Measurements from ENCODE around the gene MOB3B.
"Not testable (repeated sequence)": the region's sequence is repeated elsewhere in the genome, so short reads cannot be mapped to it uniquely, and the experiment has no call there.

MOB3B gene

DNA sequence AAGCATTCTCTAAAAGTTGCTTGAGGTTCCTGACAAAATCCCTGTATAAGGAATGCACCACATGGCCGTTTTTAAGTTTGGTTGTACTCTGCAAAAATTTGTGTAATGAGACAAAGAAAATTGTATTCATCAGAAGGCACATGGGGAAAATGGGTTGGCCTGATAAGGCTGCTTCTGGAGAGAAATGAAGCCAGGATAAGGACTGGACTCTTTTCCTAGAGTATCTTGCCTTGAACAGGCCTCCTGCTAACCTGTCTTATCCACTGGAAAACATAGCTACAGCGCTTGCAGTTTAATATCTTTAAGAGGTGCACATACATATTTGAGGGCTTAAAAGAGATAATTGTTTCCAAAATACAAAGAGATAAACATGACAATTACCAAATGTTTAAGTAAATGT is 46.9 kb downstream of the MOB3B start:
- no peak for DNase-seq (ENCODE audit: low read depth in 3 of 3, low spot score in 1 of 3)

DNA sequence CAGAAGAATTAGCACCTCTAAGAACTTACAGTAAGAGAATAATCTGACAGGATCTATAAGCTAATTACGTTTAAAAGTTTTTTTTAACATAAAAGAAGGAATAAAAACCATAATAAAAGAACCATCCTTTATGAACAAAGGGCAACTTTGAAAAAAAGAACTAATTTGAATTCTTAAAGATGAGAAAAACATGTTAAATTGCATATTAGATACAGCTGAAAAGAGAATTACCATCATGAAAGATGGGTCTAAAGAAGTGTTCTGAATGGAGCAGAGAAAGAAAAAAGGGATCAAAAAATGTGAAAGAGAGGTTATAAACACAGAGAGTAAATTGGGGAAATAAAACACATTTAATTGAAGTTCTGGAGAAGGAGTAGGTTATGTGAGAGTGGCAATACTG is 51.3 kb downstream of the MOB3B start:
- no peak for DNase-seq (ENCODE audit: low read depth in 3 of 3, low spot score in 1 of 3)

DNA sequence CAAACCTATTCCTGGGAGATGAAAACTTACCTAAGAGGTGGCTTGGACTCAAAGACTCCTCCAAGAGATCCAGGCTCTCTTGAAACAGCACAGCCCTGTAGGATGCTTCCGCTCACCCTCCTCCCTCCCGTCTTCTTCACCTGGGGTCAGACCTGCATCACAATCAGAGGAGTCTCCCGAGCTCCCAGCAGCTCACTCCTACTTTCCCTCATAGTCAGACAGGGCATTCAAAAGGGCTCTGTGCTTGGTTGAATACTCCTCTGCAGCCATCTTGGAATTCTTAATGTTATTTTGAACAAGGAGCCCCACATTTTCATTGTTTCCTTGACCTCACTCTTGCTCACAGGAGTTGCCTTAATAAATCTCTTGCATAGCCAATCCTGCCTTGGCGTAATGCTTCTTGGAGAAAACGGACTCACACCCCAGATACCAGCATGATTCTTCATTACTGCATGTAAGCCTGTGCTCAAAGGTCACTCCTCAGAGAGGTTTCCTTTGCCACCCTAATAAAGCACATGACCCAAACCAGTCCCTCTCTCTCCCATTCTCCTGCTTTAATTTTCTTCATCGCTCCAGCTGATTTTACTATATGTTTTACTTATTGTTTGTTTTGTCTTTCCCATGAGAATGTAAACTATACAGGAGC is 52.6 kb downstream of the MOB3B start:
- no peak for DNase-seq (ENCODE audit: low read depth in 3 of 3, low spot score in 1 of 3)

DNA sequence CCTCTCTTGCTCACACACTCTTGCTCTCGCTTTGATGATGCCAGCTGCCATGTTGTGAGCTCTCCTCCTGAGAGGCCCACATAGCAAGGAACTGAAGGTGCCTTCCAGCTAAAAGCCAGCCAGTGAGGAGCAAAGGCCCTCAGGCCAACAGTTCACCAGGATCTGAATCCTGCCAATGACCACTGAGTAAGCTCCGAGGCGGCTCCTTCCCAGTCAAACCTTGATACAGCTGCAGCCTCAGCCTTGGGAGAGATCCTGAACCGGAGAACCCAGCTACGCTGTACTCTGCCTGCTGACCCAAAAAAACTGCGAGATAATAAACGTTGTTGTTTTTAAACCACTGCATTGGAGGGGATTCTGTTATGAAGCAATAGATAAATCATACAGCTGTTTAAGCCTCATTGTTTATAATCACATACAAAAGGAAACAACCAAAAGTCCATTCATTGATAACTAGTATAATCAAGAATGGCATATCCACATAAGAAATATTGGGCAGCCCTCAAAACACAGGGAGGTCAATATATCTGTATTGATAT is 54.5 kb downstream of the MOB3B start:
- no peak for DNase-seq (ENCODE audit: low read depth in 3 of 3, low spot score in 1 of 3)

DNA sequence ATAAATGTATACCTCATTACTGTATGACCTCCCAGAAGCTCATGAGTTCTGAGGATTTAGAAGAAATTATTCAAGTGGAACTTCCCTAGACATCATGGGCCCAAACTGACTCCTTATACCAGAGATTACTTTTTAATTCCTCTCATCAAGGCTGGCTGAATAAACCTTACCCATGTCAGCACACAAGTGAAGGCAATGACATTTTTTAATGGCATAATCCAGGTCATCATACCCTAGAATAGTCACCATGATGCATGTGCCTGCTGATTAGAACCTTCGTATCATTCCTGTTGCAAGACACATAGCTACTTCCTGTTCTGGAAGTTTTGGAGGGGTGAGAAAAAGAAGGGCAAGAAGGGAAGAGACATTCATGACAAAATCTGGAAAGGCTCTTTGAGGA is 55.3 kb downstream of the MOB3B start:
- no peak for DNase-seq (ENCODE audit: low read depth in 3 of 3, low spot score in 1 of 3)

DNA sequence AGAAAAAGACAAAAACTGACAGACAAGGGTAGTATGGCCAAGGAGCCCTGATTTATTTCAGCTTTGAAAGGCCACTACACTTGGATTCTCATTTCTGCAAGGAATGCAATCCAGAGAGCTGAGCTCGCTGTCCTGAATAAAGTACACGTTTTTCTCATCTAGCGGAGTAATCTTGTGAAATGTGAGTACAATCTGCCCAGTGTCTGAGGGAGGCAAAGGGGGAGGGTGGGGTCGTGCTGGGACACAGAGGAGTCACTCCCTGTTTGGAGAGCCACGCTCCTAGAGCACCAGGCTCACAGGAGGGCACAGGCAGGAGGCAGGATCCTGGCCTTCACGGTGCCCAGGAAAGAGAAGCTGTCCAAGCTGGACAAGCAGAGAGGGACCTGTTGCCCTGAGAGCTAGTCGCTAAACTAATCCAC is 56.5 kb downstream of the MOB3B start:
- no peak for DNase-seq (ENCODE audit: low read depth in 3 of 3, low spot score in 1 of 3)

DNA sequence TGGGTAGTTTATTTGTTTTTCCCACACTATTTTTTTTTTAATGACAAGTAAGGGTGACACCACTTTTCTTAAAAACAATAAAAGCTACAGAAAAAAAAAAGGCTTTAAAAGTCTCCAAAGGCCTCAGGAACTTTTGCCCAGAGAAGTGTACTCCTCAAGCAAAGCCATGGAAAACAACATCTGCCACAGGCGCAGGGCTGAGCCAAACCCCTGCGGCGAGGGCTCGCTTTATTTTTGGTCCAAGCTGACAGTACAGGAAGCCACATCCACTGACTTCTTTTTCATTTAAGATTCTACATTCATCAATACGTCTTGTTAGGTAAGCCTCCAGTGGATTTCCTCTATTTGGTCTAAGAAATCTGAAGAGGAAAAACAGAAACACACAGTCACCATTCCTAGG is 57.4 kb downstream of the MOB3B start:
- DNase-seq (ENCODE audit: low read depth in 3 of 3, low spot score in 1 of 3), result no peak

DNA sequence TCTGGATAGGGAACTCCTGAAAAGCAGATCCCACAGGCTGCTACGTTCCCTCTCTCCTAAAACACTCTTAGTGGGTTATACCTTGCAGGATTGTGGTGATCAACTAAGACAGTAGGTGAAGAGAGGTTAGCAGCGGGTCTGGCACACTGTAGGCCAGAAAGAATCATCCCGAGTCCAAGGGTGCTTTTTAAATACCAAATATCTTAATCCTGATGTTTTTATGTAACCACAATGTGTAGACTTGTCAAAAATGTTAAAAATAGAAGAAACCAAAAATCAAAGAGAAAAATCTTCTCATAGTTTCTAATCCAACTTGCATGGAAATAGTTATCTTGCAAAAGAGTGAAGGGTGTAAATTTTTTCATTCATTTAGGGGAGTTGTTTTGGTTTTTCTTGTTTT is 57.8 kb downstream of the MOB3B start:
- no peak for DNase-seq (ENCODE audit: low read depth in 3 of 3, low spot score in 1 of 3)

DNA sequence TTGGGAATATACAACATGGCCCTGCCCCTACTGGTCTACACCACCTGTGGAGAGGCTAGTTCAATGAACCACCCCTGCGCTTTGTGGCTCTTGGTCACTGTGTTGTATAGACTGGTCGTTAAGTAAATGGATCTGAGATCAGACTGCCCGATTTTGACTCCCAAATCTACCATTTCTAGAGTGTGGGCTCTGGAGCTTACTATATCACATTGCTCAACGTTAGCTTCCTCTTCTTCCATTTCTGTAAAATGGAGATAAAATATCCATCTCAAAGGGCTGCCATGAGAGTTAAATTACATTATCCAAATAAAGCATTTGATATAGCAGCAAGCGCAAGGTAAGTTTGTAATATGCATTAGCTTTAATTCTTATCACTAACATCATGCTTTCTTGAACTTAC is 58.2 kb downstream of the MOB3B start:
- DNase-seq (ENCODE audit: low read depth in 3 of 3, low spot score in 1 of 3), result no peak

DNA sequence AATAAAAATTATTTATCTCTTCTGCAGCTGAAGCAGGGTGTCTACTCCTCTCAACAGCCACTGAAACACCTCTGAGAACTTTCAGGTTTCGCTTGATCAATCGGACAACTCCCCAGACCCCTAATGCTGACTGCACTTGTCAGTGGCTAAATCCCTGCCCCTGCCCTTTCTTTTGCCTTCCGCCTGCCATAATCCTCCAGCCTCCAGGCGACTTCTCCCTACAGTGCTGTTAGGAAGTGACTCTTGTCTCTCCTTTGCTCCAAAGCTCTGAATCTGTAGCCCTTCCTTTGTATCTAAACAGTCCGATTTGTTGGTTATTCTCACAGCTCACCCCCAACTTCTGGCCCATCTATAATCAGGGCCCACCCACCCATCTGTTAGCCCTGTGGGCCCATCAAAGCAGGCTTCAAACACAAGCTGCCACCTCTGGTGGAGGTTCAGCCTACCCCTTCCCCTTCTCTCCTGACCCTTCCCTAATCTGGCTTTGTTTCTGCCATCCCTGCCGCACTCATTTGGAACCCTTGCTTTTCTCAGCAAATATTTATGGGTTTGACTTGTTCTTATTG is 59.2 kb downstream of the MOB3B start:
- no peak for DNase-seq (ENCODE audit: low read depth in 3 of 3, low spot score in 1 of 3)

DNA sequence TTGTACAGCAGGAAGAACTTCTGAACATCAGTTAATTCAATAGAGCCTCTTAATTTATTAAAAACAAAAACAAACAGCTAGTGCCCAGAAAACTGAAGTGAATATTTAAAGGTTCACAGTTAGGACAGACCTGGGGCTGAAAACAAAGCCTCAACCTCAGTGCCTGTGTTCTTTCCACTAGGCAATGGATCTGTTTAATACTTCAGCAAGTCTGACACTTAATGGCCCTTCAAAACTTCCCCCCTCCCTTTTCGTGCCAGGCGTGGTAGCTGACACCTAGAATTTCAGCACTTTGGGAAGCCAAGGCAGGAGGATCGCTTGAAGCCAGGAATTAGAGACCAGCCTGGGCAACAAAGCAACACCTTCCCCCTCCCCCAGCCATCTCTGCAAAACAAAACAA is 60.1 kb downstream of the MOB3B start:
- DNase-seq (ENCODE audit: low read depth in 3 of 3, low spot score in 1 of 3), result no peak

DNA sequence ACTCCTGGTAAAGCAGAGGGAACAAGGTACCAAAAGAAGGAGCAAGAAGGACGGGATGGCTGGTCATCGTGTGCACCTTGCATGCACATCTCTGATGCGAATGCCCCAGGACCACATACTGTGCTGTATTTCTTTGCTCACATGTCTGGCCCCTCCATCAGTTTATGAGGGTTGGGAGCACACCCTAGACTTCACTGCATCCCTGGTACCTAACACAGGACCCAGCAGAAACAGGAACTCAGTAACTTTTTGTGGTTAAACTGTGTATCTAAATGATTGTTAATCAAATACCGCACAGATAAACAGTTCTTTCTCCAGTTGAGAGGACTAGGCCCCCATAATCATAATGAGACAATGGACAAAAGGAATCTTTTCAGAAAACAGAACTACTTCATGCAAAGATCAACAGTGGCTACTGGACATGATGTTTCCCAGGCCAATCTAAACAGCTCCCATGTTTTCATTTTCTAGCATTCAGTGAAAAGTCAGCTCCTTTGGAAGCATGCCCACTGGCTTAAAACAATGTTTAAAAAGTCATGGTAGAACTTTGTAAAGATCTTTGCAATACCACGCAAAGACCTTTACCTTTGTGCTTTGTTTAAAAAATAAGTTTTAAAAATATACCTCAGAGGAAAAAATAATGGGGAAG is 61.0 kb downstream of the MOB3B start:
- no peak for DNase-seq (ENCODE audit: low read depth in 3 of 3, low spot score in 1 of 3)

DNA sequence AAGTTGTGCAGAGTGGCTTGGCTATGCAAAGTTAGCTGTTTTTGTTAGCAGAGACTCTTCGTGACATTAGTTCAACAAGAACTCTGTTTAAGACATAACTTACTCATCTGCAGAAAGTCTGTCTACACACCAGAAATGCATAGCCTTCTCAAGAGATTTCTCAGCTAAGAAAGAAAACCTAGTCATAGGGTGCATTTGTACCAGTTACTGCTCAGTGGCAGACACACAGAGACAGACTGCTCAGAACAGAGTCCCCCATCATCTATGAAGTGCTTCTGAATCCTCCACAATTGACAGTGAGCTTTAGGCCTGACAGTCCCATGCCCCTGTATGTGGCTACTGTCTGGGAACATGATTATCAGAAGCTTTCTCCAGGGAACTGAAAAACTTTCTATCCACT is 61.6 kb downstream of the MOB3B start:
- no peak for DNase-seq (ENCODE audit: low read depth in 3 of 3, low spot score in 1 of 3)

DNA sequence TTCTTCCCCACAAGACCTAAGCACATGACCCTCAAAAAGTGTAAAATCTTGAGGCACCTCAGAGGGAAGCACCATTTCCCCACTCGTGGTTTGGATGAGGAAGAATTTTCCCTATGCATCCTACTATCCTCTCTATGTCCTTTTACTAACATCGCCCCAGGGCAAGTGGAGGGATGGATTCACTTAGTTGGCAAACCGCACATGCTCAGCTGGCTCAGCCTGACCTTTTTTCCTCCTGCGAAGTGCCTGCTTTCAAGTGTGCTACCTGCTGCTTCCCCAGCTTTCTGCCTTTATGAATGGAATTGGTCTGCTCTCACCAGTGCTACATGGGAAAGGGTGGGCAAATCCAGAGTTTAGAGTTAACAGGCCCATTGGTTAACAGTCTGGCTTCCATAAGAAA is 62.1 kb downstream of the MOB3B start:
- DNase-seq (ENCODE audit: low read depth in 3 of 3, low spot score in 1 of 3), result no peak

DNA sequence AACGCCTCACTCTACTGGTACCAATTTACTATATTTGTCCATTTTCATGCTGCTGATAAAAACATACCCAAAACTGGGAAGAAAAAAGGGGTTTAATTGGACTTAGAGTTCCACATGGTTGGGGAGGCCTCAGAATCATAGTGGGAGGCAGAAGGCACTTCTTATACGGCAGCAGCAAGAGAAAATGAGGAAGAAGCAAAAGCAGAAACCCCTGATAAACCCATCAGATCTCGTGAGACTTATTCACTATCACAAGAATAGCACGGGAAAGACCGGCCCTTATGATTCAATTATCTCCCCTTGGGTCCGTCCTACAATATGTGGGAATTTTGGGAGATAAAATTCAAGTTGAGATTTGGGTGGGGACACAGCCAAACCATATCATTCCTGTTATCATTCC is 63.1 kb downstream of the MOB3B start:
- DNase-seq (ENCODE audit: low read depth in 3 of 3, low spot score in 1 of 3), result not testable (repeated sequence)

DNA sequence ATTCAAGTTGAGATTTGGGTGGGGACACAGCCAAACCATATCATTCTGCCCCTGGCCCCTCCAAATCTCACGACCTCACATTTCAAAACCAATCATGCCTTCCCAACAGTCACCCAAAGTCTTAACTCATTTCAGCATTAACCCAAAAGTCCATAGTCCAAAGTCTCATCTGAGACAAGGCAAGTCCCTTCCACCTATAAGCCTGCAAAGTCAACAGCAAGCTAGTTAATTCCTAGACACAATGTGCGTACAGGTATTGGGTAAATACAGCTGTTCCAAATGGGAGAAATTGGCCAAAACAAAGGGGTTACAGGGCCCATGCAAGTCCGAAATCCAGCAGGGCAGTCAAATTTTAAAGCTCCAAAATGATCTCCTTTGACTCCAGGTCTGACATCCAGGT is 64.7 kb downstream of the MOB3B start:
- DNase-seq (ENCODE audit: low read depth in 3 of 3, low spot score in 1 of 3), result not testable (repeated sequence)

DNA sequence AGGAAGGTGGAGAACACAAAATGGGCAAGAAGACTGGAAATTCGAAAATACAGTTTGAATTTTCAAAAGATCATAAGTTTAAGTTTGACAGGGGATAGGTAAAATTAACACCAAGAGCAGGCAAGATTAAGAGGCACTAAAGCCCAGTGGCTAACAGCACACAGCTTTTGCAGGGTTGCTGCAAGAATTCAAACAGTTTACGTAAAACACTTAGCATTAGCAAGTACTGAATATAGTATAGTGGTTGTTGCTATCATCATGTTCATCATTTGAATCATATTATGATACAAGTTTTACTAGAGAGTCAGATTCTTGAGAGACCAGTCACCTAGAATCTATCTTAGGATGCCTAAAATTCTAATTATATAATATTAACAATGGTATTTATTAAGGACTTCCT is 66.8 kb downstream of the MOB3B start:
- DNase-seq (ENCODE audit: low read depth in 3 of 3, low spot score in 1 of 3), result no peak

DNA sequence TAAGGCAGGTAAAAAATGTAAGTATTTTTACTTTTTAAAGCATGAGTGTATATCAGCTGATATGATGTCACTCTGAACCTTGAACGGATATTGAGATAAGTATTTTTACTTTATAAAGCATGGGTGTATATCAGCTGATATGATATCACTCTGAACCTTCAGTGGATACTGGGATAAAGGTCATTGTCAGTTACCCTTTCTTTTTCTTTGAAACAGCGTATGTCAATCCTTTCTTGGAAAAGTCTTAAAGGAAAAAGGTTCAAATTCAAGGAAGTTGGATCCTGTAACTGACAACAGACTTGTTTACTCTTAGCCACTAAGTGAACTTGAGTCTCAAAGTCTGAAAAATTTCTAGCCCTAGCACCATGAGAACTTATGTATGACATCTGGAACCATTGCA is 67.2 kb downstream of the MOB3B start:
- no peak for DNase-seq (ENCODE audit: low read depth in 3 of 3, low spot score in 1 of 3)

DNA sequence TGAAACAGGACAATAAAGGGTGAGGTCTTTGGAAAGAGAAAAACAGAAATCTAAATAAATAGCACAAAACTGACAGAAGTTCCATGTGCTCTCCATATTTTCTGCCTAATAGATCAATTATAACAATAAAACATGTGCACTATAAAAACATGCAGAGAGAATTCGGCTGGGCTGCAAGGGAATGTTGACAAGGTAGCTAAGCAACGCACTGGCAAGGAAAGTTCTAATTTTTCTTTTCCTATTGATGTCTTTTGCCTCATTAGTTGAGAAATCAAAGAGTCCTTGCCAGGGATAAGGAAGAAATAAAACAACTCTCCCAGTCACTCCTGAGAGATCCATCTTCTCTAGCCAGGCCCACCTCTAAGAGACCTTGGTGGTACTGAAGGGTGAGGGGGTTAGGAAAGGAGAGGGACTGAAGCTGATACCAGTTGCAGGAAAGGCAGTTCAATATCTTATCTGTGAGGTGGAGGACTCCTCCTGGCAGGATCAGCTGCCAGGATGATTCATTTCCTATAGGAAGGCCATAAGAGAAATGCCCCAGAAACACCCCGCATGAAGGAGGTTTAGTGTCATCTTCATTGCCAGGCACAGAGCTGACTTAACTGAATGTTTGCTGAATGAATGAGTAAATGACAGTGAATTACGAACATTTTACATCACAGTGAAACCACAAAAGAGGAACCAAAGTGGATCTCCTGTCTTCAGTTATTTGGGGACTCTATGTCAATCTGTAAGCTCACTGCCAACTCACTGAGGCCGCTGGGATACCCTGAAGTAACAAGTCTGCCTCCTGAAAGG is 69.2 kb downstream of the MOB3B start:
- no peak for DNase-seq (ENCODE audit: low read depth in 3 of 3, low spot score in 1 of 3)

DNA sequence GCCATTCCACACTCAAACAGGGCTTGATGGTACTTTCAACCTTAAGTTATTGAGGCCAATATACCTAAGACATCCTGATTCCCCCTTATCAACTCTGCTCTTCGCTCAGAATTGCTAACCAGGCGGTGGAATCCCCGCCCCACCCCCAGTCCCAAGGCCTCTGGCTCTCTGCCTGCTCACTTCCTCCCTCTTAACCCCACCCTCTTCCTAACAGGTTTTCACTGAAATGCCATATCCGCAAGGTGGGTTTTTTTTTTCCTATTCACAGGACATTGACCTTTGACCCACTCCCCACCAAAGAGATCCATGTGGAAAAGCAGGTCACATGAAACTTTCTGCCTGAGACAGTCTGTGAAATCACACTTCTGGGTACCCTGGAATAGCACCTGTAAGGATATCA is 72.2 kb downstream of the MOB3B start:
- DNase-seq (ENCODE audit: low read depth in 3 of 3, low spot score in 1 of 3), result no peak

DNA sequence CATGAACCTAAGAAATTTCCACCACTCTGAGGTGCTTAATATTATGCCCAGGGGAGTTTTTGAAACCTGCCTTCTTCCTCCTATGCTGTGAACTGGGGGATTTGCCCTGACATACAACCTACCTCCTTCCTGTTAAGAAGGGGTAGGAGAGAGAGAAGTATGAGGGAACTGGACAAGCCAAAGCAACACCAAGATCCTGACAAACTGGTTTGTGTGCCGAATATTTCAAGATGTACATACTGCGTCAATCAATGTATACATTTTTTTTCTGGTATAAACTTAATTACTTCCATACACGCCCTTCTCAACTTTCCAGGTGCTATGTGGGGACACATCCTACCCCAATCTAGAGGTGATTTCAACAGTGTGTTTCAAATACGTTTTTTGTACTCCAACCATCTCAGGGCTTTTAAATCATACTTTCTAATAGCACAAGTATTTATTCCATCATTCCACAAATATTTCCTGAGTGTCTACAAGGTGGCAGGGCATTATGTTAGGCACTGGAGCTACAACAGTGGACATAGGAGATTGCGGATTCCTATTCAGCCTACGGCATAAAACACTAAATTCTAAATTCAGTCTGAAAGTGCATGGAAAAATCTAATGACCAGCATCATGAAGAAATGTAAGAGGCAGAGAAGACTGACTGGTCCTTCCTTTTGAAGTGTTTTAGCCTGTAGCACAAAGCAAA is 75.6 kb downstream of the MOB3B start:
- no peak for DNase-seq (ENCODE audit: low read depth in 3 of 3, low spot score in 1 of 3)

All from stimulated activated CD4-positive, alpha-beta T cell treated with anti-CD3 and anti-CD28 coated beads, TNF-alpha, amount 100 ng/mL, for 1 hour (primary cell).